K562 (cell line): Measurements from ENCODE around the gene FAR2. TPM values are rescaled to one million over a fixed set of nuclear protein-coding genes. Genes with fewer than 3 reads are reported as not detected.

Experiments
- ATAC-seq: fragments of 200-7000 bp; cut with Tn5 transposase; 3 replicates; pipeline ENCODE4 v1.9.1; 2020; ENCODE audit warnings: moderate library complexity
- BruUV-seq: library from RNA; stranded (reverse); fragments of 400-500 nt; replicated peaks from 2 replicates; lab custom pipeline; 2021; lab: Mats Ljungman, UMichigan
- CTCF ChIA-PET: fragments of 300-600 bp; formaldehyde crosslinking; extraction: SDS; loops from one replicate; lab custom pipeline; 2021; ENCODE audit warnings: low intra/inter-chr PET ratio; lab: Yijun Ruan, JAX
- POLR2A ChIA-PET: fragments of 300-600, 350-650 bp; sonication (Branson Sonifier 250); formaldehyde crosslinking; extraction: SDS; loops from one replicate; lab custom pipeline; 2021; ENCODE audit warnings: antibody characterized with exemption, inconsistent platforms; lab: Yijun Ruan, JAX
- DNase-seq, 4 experiments: peaks; one replicate each; pipeline versions ENCODE4 v3.0.0 to v3.0.0-alpha.2; 2011 to 2018; ENCODE audit warnings: low spot score in 3 of 4, mixed read lengths in 3 of 4; ENCODE audit errors: extremely low read depth in 1 of 4
- FAIRE-seq: peaks from 2 replicates; lab custom pipeline; 2011; peaks lifted over from hg19 to GRCh38; lab: Jason Lieb, UNC
- H2AFZ ChIP-seq: 2 replicates; pipeline ENCODE4 v1.6.0; 2011; ENCODE audit warnings: low read depth, low read length, control low read depth, inconsistent platforms
- H3K27ac ChIP-seq: fragments of 200-600 bp; 3 replicates; pipeline ENCODE4 v1.8.0; 2011; ENCODE audit warnings: low read depth, mild to moderate bottlenecking, control low read depth, inconsistent platforms, low read length, moderate library complexity, mixed read lengths; ENCODE audit errors: extremely low read depth
- H3K27me3 ChIP-seq, 2 experiments: fragments of 300-600 bp in 1 of 2; 2 replicates in 1 of 2; 3 replicates in 1 of 2; pipeline versions ENCODE4 v1.6.0 to v1.8.0; 2011; ENCODE audit warnings: inconsistent platforms in 2 of 2, low read length in 2 of 2, mild to moderate bottlenecking in 1 of 2, mixed read lengths in 1 of 2, moderate library complexity in 1 of 2; ENCODE audit not compliant: control insufficient read depth in 2 of 2, insufficient read depth in 2 of 2
- H3K36me3 ChIP-seq: fragments of 300-600 bp; 3 replicates; pipeline ENCODE4 v1.8.0; 2011; ENCODE audit warnings: mild to moderate bottlenecking, low read length, inconsistent platforms; ENCODE audit not compliant: control insufficient read depth, insufficient read depth
- H3K4me1 ChIP-seq, 2 experiments: fragments of 200-600 bp in 1 of 2; replicated peaks in 1 of 2; 2 replicates in 1 of 2; 3 replicates in 1 of 2; pipeline versions ENCODE4 v1.5.1 to v1.8.0; 2011; ENCODE audit warnings: inconsistent platforms in 2 of 2, low read length in 2 of 2, mild to moderate bottlenecking in 1 of 2, mixed read lengths in 1 of 2, moderate library complexity in 1 of 2; ENCODE audit not compliant: control insufficient read depth in 2 of 2, insufficient read depth in 2 of 2
- H3K4me2 ChIP-seq: 2 replicates; pipeline ENCODE4 v1.6.1; 2011; ENCODE audit warnings: low read length, control low read depth, inconsistent platforms, mixed read lengths; ENCODE audit not compliant: insufficient read depth
- H3K4me3 ChIP-seq: fragments of 200-600 bp; sonication (generic), shearing (Covaris generic); 2 replicates; pipeline ENCODE4 v1.5.1; 2016; ENCODE audit warnings: control low read depth, inconsistent platforms
- H3K79me2 ChIP-seq: fragments of 200-600 bp; 3 replicates; pipeline ENCODE4 v1.8.0; 2011; ENCODE audit warnings: low read length, inconsistent platforms; ENCODE audit not compliant: control insufficient read depth, insufficient read depth
- H3K9ac ChIP-seq, 2 experiments: 2 replicates each; pipeline versions ENCODE4 v1.6.0 to v1.6.1; 2011; ENCODE audit warnings: low read depth in 2 of 2, low read length in 2 of 2, control low read depth in 1 of 2, inconsistent platforms in 1 of 2, mild to moderate bottlenecking in 1 of 2, mixed read lengths in 1 of 2; ENCODE audit not compliant: insufficient read depth in 1 of 2
- H3K9me1 ChIP-seq: one replicate; pipeline ENCODE4 v1.6.0; 2011; ENCODE audit warnings: inconsistent platforms, mild to moderate bottlenecking, low read length, moderate library complexity; ENCODE audit not compliant: control insufficient read depth, insufficient read depth
- H3K9me3 ChIP-seq: replicated peaks from 2 replicates; pipeline ENCODE4 v1.5.1; 2011; ENCODE audit warnings: low read depth, low read length, inconsistent platforms; ENCODE audit not compliant: control insufficient read depth, insufficient read depth
- H4K20me1 ChIP-seq: replicated peaks from 2 replicates; pipeline ENCODE4 v1.6.1; 2011; ENCODE audit warnings: low read length, inconsistent platforms, mixed read lengths; ENCODE audit not compliant: control insufficient read depth, insufficient read depth
- HEY1 ChIP-seq: fragments of 250-450 bp; sonication (Bioruptor Pico); IDR thresholded peaks from 2 replicates; pipeline ENCODE4 v1.5.0; 2020; ENCODE audit warnings: mild to moderate bottlenecking, moderate library complexity, borderline replicate concordance
- LARP7 ChIP-seq: fragments of 450-650 bp; IDR thresholded peaks from 2 replicates; pipeline ENCODE4 v1.6.1; 2016
- SMARCB1 ChIP-seq: IDR thresholded peaks from 2 replicates; pipeline ENCODE4 v1.6.1; 2011; ENCODE audit warnings: improper control_type of control experiment, low read depth; ENCODE audit not compliant: insufficient read length
- ZBED1 ChIP-seq: IDR thresholded peaks from 2 replicates; pipeline ENCODE4 v1.6.1; 2014
- ZNF518B ChIP-seq: fragments of 250-450 bp; sonication (Bioruptor Pico); IDR thresholded peaks from 2 replicates; pipeline ENCODE4 v1.5.0; 2021; ENCODE audit warnings: mild to moderate bottlenecking, moderate library complexity
- WGBS: fragments of 100-300 bp; shearing (Covaris generic); methylation state at CpG from one replicate; pipeline ENCODE4 v1.1.6; 2016; ENCODE audit warnings: low coverage, mixed read lengths; ENCODE audit not compliant: insufficient coverage; ENCODE audit errors: missing lambda C conversion rate; 5-methylcytosine and 5-hydroxymethylcytosine counted together
- in situ Hi-C: fragments of 300-500 bp; cut with MboI; formaldehyde crosslinking; loops from 4 replicates; pipeline ENCODE4 v1.15.0; 2018; ENCODE audit warnings: inconsistent platforms, mixed read lengths
- intact Hi-C: fragments of 100-400 bp; cut with micrococcal nuclease; formaldehyde crosslinking; loops from 2 replicates; pipeline ENCODE4 v1.14.2; 2022
- polyA plus RNA-seq, 8 experiments: library from polyadenylated mRNA; depleted of rRNA in 4 of 8; stranded (reverse) in 5 of 8; unstranded in 3 of 8; fragments of >200 nt; fragmentation: Nextera tagmentation in 2 of 8; fragmentation: Illumina TruSeq in 1 of 8; extraction: Ambion mirVana in 2 of 8; extraction: Trizol in 1 of 8; gene quantifications; 2 replicates each; pipeline versions ENCODE4 v1.2.1 to v1.2.3, GENCODE V29; 2011 to 2014; ENCODE audit warnings: inconsistent platforms in 1 of 8, missing spikeins in 1 of 8
- total RNA-seq, 7 experiments: library from RNA; depleted of rRNA in 6 of 7; stranded (reverse); fragments of >200 nt in 6 of 7; fragmentation: Illumina TruSeq in 2 of 7; extraction: Trizol in 2 of 7; gene quantifications; 2 replicates each; pipeline versions ENCODE4 v1.2.1 to v1.2.3, GENCODE V29; 2011 to 2021; ENCODE audit warnings: low replicate concordance in 1 of 7
- TF ChIP-seq, protein P1 (sequence below): fragments of 250-450 bp; sonication (Bioruptor Pico); IDR thresholded peaks from 2 replicates; pipeline ENCODE4 v1.4.0; 2020; ENCODE audit warnings: mild to moderate bottlenecking, moderate library complexity
- TF ChIP-seq, protein P2 (sequence below): fragments of 250-450 bp; sonication (Bioruptor Pico); IDR thresholded peaks from 2 replicates; pipeline ENCODE4 v1.8.0; 2021; ENCODE audit warnings: borderline replicate concordance, mild to moderate bottlenecking, moderate library complexity; ENCODE audit not compliant: poor library complexity, severe bottlenecking

Gene FAR2
- total and polyA plus RNA-seq, 9 of the 15 experiments (the other 6 are each of a cell fraction or from before 2014, with no cell fraction given): 5.0 to 13.4 (median 8.5) TPM

- H3K4me1 ChIP-seq: no peaks in the 10 kb centered on the region
- ChIA-PET POLR2A (interaction anchor here (1.8 kb wide), 1 partner anchor 11 kb away, joined by 5 read pairs; no protein-coding TSS in a partner anchor), CTCF (no interaction called here)
- H3K9me1 ChIP-seq: no peaks in the 10 kb centered on the region
- in situ Hi-C loops (no loop called here), intact Hi-C loops (no loop called here)
- TF ChIP-seq, protein P1, sequence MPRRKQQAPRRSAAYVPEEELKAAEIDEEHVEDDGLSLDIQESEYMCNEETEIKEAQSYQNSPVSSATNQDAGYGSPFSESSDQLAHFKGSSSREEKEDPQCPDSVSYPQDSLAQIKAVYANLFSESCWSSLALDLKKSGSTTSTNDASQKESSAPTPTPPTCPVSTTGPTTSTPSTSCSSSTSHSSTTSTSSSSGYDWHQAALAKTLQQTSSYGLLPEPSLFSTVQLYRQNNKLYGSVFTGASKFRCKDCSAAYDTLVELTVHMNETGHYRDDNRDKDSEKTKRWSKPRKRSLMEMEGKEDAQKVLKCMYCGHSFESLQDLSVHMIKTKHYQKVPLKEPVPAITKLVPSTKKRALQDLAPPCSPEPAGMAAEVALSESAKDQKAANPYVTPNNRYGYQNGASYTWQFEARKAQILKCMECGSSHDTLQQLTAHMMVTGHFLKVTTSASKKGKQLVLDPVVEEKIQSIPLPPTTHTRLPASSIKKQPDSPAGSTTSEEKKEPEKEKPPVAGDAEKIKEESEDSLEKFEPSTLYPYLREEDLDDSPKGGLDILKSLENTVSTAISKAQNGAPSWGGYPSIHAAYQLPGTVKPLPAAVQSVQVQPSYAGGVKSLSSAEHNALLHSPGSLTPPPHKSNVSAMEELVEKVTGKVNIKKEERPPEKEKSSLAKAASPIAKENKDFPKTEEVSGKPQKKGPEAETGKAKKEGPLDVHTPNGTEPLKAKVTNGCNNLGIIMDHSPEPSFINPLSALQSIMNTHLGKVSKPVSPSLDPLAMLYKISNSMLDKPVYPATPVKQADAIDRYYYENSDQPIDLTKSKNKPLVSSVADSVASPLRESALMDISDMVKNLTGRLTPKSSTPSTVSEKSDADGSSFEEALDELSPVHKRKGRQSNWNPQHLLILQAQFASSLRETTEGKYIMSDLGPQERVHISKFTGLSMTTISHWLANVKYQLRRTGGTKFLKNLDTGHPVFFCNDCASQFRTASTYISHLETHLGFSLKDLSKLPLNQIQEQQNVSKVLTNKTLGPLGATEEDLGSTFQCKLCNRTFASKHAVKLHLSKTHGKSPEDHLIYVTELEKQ (CRISPR knock-in tag): no peak
- TF ChIP-seq HEY1 (CRISPR knock-in tag): no peak
- TF ChIP-seq, protein P2, sequence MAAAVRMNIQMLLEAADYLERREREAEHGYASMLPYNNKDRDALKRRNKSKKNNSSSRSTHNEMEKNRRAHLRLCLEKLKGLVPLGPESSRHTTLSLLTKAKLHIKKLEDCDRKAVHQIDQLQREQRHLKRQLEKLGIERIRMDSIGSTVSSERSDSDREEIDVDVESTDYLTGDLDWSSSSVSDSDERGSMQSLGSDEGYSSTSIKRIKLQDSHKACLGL (CRISPR knock-in tag): no peak
- TF ChIP-seq ZBED1: no peak
- TF ChIP-seq LARP7: no peak
- no peak for TF ChIP-seq SMARCB1
- no peak for TF ChIP-seq ZNF518B (CRISPR knock-in tag)
- no peak overlapping the region for H3K9ac ChIP-seq
- H3K79me2 ChIP-seq: no peaks in the 10 kb centered on the region
- H3K4me3 ChIP-seq: no peak overlapping the region
- H3K27me3 ChIP-seq: no peaks in the 10 kb centered on the region; a peak in 1 of 5 replicates
- BruUV-seq: no TSS peak
- WGBS: 10% methylated on average over 3 of the region's 3 CpGs
- no peak overlapping the region for H2AFZ ChIP-seq
- DNase-seq (no peak), FAIRE-seq (no peak), ATAC-seq (no peak)
- H3K27ac ChIP-seq: no peak overlapping the region
- H4K20me1 ChIP-seq: no peaks in the 10 kb centered on the region
- no peaks in the 10 kb centered on the region for H3K9me3 ChIP-seq
- no peaks in the 10 kb centered on the region for H3K36me3 ChIP-seq
- no peak overlapping the region for H3K4me2 ChIP-seq
Observed at GRCh38 chr12:29229937-29230336, 80.9 kb downstream of the FAR2 start.
